ENCODE measurements around the gene SLC23A3. TPM values are rescaled to one million over a fixed set of nuclear protein-coding genes. Genes with fewer than 3 reads are reported as not detected.

Gene SLC23A3
- total RNA-seq, 1 donor from 2014 or later, result 1.9 TPM

GRCh38 chr2:219177552-219178376, 7.9 kb upstream of the SLC23A3 start, which contains the start of gene RETREG2:
Gene RETREG2 (plus strand): TSS chr2:219178275. CDS start chr2:219178353, 78 bp downstream.
- peak within 1 kb of the TSS; percentile 98 for H3K27ac Mint-ChIP-seq

GRCh38 chr2:219176818-219177551, 7.2 kb upstream of the SLC23A3 start, which contains the start of gene CNPPD1:
Gene CNPPD1 (minus strand): TSS chr2:219176925. CDS start chr2:219176828, 97 bp downstream.
- H3K27me3 Mint-ChIP-seq (ENCODE audit: low read depth), result no peaks in the 10 kb centered on the region
- peaks cover 38% of the 10 kb centered on the region for H3K4me1 Mint-ChIP-seq (ENCODE audit: low read depth)
- H3K27ac Mint-ChIP-seq, result peak within 1 kb of the TSS; percentile 98
- no peaks in the 10 kb centered on the region for H3K9me3 Mint-ChIP-seq
- H3K36me3 Mint-ChIP-seq (ENCODE audit: low read depth), result peaks cover 49% of the 10 kb centered on the region
- intact Hi-C loops (cut with micrococcal nuclease), result loop anchor here (1.0 to 10.0 kb wide), 12 partner anchors 17 to 780 kb away; partner anchors contain the start of genes ABCB6, CHPF, CTDSP1 and DNAJB2
- peak; percentile 87 for DNase-seq (ENCODE audit: low spot score)
- H3K4me3 Mint-ChIP-seq (ENCODE audit: low read depth), result peak within 1 kb of the TSS; percentile 91

More at GRCh38 chr2:219177552-219178376, 7.9 kb upstream of the SLC23A3 start, which contains the start of gene RETREG2:
- peaks cover 47% of the 10 kb centered on the region for H3K36me3 Mint-ChIP-seq (ENCODE audit: low read depth)
- no peaks in the 10 kb centered on the region for H3K27me3 Mint-ChIP-seq (ENCODE audit: low read depth)
- H3K4me3 Mint-ChIP-seq (ENCODE audit: low read depth), result peak within 1 kb of the TSS; percentile 94
- peaks cover 38% of the 10 kb centered on the region for H3K4me1 Mint-ChIP-seq (ENCODE audit: low read depth)
- DNase-seq (ENCODE audit: low spot score), result peak; percentile 79
- H3K9me3 Mint-ChIP-seq, result no peaks in the 10 kb centered on the region
- intact Hi-C loops (cut with micrococcal nuclease), result loop anchor here (1.0 to 10.0 kb wide), 11 partner anchors 17 to 780 kb away; partner anchors contain the start of genes ABCB6, ANKZF1, ATG9A and CHPF

GRCh38 chr2:219175928-219176817, 6.3 kb upstream of the SLC23A3 start:
- H3K9me3 Mint-ChIP-seq, result no peaks in the 10 kb centered on the region

GRCh38 chr2:219175486-219175885, 5.7 kb upstream of the SLC23A3 start:
- H3K36me3 Mint-ChIP-seq (ENCODE audit: low read depth), result peaks cover 42% of the 10 kb centered on the region
- H3K9me3 Mint-ChIP-seq, result no peaks in the 10 kb centered on the region
- no peak for DNase-seq (ENCODE audit: low spot score)
- intact Hi-C loops (cut with micrococcal nuclease), result loop anchor here (5.0 to 10.0 kb wide), 3 partner anchors 369 to 778 kb away; partner anchors contain the start of genes CHPF, CTDSP1, STK11IP and TMEM198
- no peaks in the 10 kb centered on the region for H3K27me3 Mint-ChIP-seq (ENCODE audit: low read depth)
- H3K4me1 Mint-ChIP-seq (ENCODE audit: low read depth), result peaks cover 39% of the 10 kb centered on the region
- peak overlapping the region; percentile 86 for H3K4me3 Mint-ChIP-seq (ENCODE audit: low read depth)
- H3K27ac Mint-ChIP-seq, result no peak overlapping the region

More at GRCh38 chr2:219175928-219176817, 6.3 kb upstream of the SLC23A3 start:
- H3K27me3 Mint-ChIP-seq (ENCODE audit: low read depth), result no peaks in the 10 kb centered on the region
- no peak for DNase-seq (ENCODE audit: low spot score)
- H3K4me3 Mint-ChIP-seq (ENCODE audit: low read depth), result peak overlapping the region; percentile 86
- peaks cover 37% of the 10 kb centered on the region for H3K4me1 Mint-ChIP-seq (ENCODE audit: low read depth)
- peak overlapping the region; percentile 75 for H3K27ac Mint-ChIP-seq
- H3K36me3 Mint-ChIP-seq (ENCODE audit: low read depth), result peaks cover 48% of the 10 kb centered on the region
- intact Hi-C loops (cut with micrococcal nuclease), result loop anchor here (1.0 to 10.0 kb wide), 8 partner anchors 43 to 779 kb away; partner anchors contain the start of genes ABCB6, CHPF, CTDSP1 and DNPEP

- peaks cover 43% of the 10 kb centered on the region for H3K4me1 Mint-ChIP-seq (ENCODE audit: low read depth)
- no peaks in the 10 kb centered on the region for H3K27me3 Mint-ChIP-seq (ENCODE audit: low read depth)
- intact Hi-C loops (cut with micrococcal nuclease), result loop anchor here (5.0 to 10.0 kb wide), 3 partner anchors 370 to 778 kb away; partner anchors contain the start of genes CHPF, CTDSP1, STK11IP and TMEM198
- H3K36me3 Mint-ChIP-seq (ENCODE audit: low read depth), result peaks cover 42% of the 10 kb centered on the region
- H3K4me3 Mint-ChIP-seq (ENCODE audit: low read depth), result peak overlapping the region; percentile 61
- no peak for DNase-seq (ENCODE audit: low spot score)
- no peak overlapping the region for H3K27ac Mint-ChIP-seq
- H3K9me3 Mint-ChIP-seq, result no peaks in the 10 kb centered on the region
Measured at GRCh38 chr2:219174801-219175200, 5.0 kb upstream of the SLC23A3 start.

- Mint-ChIP-seq H3K4me3 (ENCODE audit: low read depth) (peak overlapping the region; percentile 55), H3K36me3 (ENCODE audit: low read depth) (peaks cover 38% of the 10 kb centered on the region), H3K27me3 (ENCODE audit: low read depth) (no peaks in the 10 kb centered on the region), H3K9me3 (no peaks in the 10 kb centered on the region), H3K4me1 (ENCODE audit: low read depth) (peaks cover 40% of the 10 kb centered on the region), H3K27ac (no peak overlapping the region)
- intact Hi-C loops (cut with micrococcal nuclease), result loop anchor here (10.0 kb wide), 1 partner anchor 371 kb away; the partner anchor contains the start of genes CHPF and TMEM198
- no peak for DNase-seq (ENCODE audit: low spot score)
Measured at GRCh38 chr2:219174146-219174545, 4.3 kb upstream of the SLC23A3 start.

- Mint-ChIP-seq H3K36me3 (ENCODE audit: low read depth) (peaks cover 38% of the 10 kb centered on the region), H3K27me3 (ENCODE audit: low read depth) (no peaks in the 10 kb centered on the region), H3K9me3 (no peaks in the 10 kb centered on the region), H3K4me3 (ENCODE audit: low read depth) (no peak overlapping the region), H3K27ac (no peak overlapping the region), H3K4me1 (ENCODE audit: low read depth) (peaks cover 35% of the 10 kb centered on the region)
- intact Hi-C loops (cut with micrococcal nuclease), result loop anchor here (10.0 kb wide), 1 partner anchor 372 kb away; the partner anchor contains the start of genes CHPF and TMEM198
- no peak for DNase-seq (ENCODE audit: low spot score)
Measured at GRCh38 chr2:219173176-219173575, 3.3 kb upstream of the SLC23A3 start.

GRCh38 chr2:219172231-219173154, 2.7 kb upstream of the SLC23A3 start:
- no peak overlapping the region for H3K27ac Mint-ChIP-seq
- DNase-seq (ENCODE audit: low spot score), result no peak
- H3K27me3 Mint-ChIP-seq (ENCODE audit: low read depth), result no peaks in the 10 kb centered on the region
- peaks cover 38% of the 10 kb centered on the region for H3K36me3 Mint-ChIP-seq (ENCODE audit: low read depth)
- H3K9me3 Mint-ChIP-seq, result no peaks in the 10 kb centered on the region
- H3K4me3 Mint-ChIP-seq (ENCODE audit: low read depth), result no peak overlapping the region
- peaks cover 34% of the 10 kb centered on the region for H3K4me1 Mint-ChIP-seq (ENCODE audit: low read depth)
- intact Hi-C loops (cut with micrococcal nuclease), result loop anchor here (10.0 kb wide), 1 partner anchor 372 kb away; the partner anchor contains the start of genes CHPF and TMEM198

GRCh38 chr2:219171231-219171651, 1.4 kb upstream of the SLC23A3 start:
- H3K4me1 Mint-ChIP-seq (ENCODE audit: low read depth), result peaks cover 28% of the 10 kb centered on the region
- H3K9me3 Mint-ChIP-seq, result no peaks in the 10 kb centered on the region
- H3K27me3 Mint-ChIP-seq (ENCODE audit: low read depth), result no peaks in the 10 kb centered on the region
- H3K4me3 Mint-ChIP-seq (ENCODE audit: low read depth), result no peak overlapping the region
- no peak for DNase-seq (ENCODE audit: low spot score)
- H3K36me3 Mint-ChIP-seq (ENCODE audit: low read depth), result peaks cover 38% of the 10 kb centered on the region
- H3K27ac Mint-ChIP-seq, result no peak overlapping the region
- intact Hi-C loops (cut with micrococcal nuclease), result loop anchor here (10.0 kb wide), 1 partner anchor 374 kb away; the partner anchor contains the start of genes CHPF and TMEM198

- Mint-ChIP-seq H3K27me3 (ENCODE audit: low read depth) (no peaks in the 10 kb centered on the region), H3K4me3 (ENCODE audit: low read depth) (no peak overlapping the region), H3K36me3 (ENCODE audit: low read depth) (peaks cover 20% of the 10 kb centered on the region), H3K9me3 (no peaks in the 10 kb centered on the region), H3K4me1 (ENCODE audit: low read depth) (peaks cover 10% of the 10 kb centered on the region), H3K27ac (no peak overlapping the region)
- intact Hi-C loops (cut with micrococcal nuclease), result no loop called here
- DNase-seq (ENCODE audit: low spot score), result no peak
Measured at GRCh38 chr2:219168932-219169331, 897 bp downstream of the SLC23A3 start.

- H3K4me3 Mint-ChIP-seq (ENCODE audit: low read depth), result no peak overlapping the region
Measured at GRCh38 chr2:219168526-219168925, 1.3 kb downstream of the SLC23A3 start.

More at GRCh38 chr2:219168526-219168925, 1.3 kb downstream of the SLC23A3 start:
- Mint-ChIP-seq H3K27me3 (ENCODE audit: low read depth) (no peaks in the 10 kb centered on the region), H3K36me3 (ENCODE audit: low read depth) (peaks cover 18% of the 10 kb centered on the region), H3K9me3 (no peaks in the 10 kb centered on the region), H3K27ac (no peak overlapping the region), H3K4me1 (ENCODE audit: low read depth) (peaks cover 9% of the 10 kb centered on the region)
- intact Hi-C loops (cut with micrococcal nuclease), result no loop called here
- no peak for DNase-seq (ENCODE audit: low spot score)

Measured in activated T-helper 2 cell treated with anti-CD3 and anti-CD28 coated beads, Interferon-gamma antibody, Interleukin-2, Interleukin-4, amounts not matched to agents 10 μg/mL and 5 μg/mL and 100 μg/mL, durations not matched to agents 14 hours and 24 hours and 36 hours (primary cell).